ENCODE data around the gene UBE2N. TPM values are rescaled to one million over a fixed set of nuclear protein-coding genes. Genes with fewer than 3 reads are reported as not detected.
A peak's percentile ranks its signal among the peaks of the same experiment; 100 is the strongest.

The UBE2N gene
- total and polyA plus RNA-seq, 4 donors: 112 to 234 (median 186) TPM

GRCh38 chr12:93365616-93366405, 75.9 kb downstream of the UBE2N start:
- WGBS (ENCODE audit: insufficient coverage): no CpG with 5 or more reads among the region's 7 CpGs
- H3K27ac ChIP-seq (ENCODE audit: low read depth, low read length): no peak overlapping the region

DNA sequence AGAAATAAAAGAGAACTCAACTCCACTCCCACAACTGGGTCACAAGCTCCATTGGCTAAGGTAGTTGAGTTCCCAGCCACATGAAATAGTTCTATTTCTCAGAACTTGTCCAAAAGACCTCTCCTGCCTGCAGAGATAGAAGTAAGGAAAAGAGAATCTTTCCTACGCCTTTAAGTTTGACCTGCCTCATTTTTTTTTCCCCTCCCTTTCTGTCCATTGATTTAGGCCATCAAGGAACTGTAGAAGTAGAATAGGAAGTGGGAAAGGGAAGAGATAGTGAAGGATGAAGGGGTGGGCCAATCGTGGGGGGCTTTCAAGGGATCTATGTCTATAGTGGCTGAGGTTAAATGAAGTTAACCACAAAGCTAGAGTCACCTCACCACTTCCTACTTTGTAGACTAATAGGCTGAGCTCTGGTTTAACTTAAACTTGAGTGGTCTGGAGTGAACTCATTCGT, 77.9 kb downstream of the UBE2N start:
- H3K4me3 ChIP-seq (ENCODE audit: low read depth, low read length): no peak overlapping the region
- no CpG with 5 or more reads among the region's 3 CpGs for WGBS (ENCODE audit: insufficient coverage)

More at GRCh38 chr12:93365616-93366405, 75.9 kb downstream of the UBE2N start:
- DNase-seq (ENCODE audit: low read depth in 4 of 6, low spot score in 6 of 6): peak in 1 of 6 donors; percentile 42
- no peaks in the 10 kb centered on the region for H3K27me3 ChIP-seq (ENCODE audit: control insufficient read depth, insufficient read depth, low read length)
- no peaks in the 10 kb centered on the region for H3K9me3 ChIP-seq (ENCODE audit: control insufficient read depth, insufficient read depth, low read length)
- no peak overlapping the region for H3K4me3 ChIP-seq (ENCODE audit: low read depth, low read length)
- H3K4me1 ChIP-seq (ENCODE audit: control insufficient read depth, insufficient read depth, low read length): no peaks in the 10 kb centered on the region
- H3K36me3 ChIP-seq (ENCODE audit: control insufficient read depth, insufficient read depth, low read length): no peaks in the 10 kb centered on the region

DNA sequence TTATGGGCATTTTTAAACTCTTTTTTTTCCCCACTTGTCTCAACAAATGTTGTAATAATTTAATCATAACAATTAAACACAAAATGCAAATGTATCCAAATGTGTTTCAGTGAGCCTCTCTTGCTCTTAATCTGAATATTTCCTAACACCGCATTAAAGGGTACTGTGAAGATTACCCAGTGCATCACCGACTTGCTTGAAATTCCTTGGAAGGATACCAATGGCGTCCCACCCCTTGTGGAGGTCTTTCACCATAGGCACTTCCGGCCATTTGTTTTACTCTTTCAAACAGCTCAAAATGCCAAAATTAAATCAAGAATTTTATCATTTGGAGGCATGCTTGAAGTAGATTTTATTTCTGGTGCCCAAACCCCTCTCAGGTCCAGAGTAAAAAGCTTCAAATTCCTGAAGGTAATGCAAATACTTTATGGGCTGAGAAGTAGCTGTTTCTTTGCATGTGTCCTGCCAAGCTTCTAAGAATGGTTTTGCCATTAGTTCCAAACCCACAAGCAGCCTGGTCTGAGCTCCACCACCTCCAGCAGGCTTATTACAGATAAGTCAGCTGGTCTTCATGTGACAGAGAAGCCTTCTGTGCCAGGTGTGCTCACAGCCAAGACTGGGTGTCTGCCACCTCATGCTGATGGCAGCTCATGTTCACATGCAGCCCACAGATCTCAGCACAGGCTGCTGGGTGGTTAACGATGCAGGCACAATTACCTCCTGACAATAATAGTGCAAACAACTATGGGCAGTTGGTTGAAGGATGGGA, 80.4 kb downstream of the UBE2N start:
- Histone ChIP-seq H3K36me3 (ENCODE audit: control insufficient read depth, insufficient read depth, low read length) (no peaks in the 10 kb centered on the region), H3K9me3 (ENCODE audit: control insufficient read depth, insufficient read depth, low read length) (no peaks in the 10 kb centered on the region), H3K27me3 (ENCODE audit: control insufficient read depth, insufficient read depth, low read length) (no peaks in the 10 kb centered on the region), H3K4me3 (ENCODE audit: low read depth, low read length) (no peak overlapping the region), H3K27ac (ENCODE audit: low read depth, low read length) (no peak overlapping the region), H3K4me1 (ENCODE audit: control insufficient read depth, insufficient read depth, low read length) (no peaks in the 10 kb centered on the region)
- 86% methylated on average over 2 of the region's 5 CpGs for WGBS (ENCODE audit: insufficient coverage)
- DNase-seq (ENCODE audit: low read depth in 4 of 6, low spot score in 6 of 6): peak in 2 of 6 donors; percentile 65 to 84

More for the DNA sequence above, 77.9 kb downstream of the UBE2N start:
- no peaks in the 10 kb centered on the region for H3K4me1 ChIP-seq (ENCODE audit: control insufficient read depth, insufficient read depth, low read length)
- H3K9me3 ChIP-seq (ENCODE audit: control insufficient read depth, insufficient read depth, low read length): no peaks in the 10 kb centered on the region
- H3K27ac ChIP-seq (ENCODE audit: low read depth, low read length): no peak overlapping the region
- H3K27me3 ChIP-seq (ENCODE audit: control insufficient read depth, insufficient read depth, low read length): no peaks in the 10 kb centered on the region
- DNase-seq (ENCODE audit: low read depth in 4 of 6, low spot score in 6 of 6): no peak
- H3K36me3 ChIP-seq (ENCODE audit: control insufficient read depth, insufficient read depth, low read length): no peaks in the 10 kb centered on the region

GRCh38 chr12:93360688-93361087, 81.1 kb downstream of the UBE2N start:
- DNase-seq (ENCODE audit: low read depth in 4 of 6, low spot score in 6 of 6): peak in 2 of 6 donors; percentile 48 to 76
- no CpG with 5 or more reads among the region's 2 CpGs for WGBS (ENCODE audit: insufficient coverage)

GRCh38 chr12:93358821-93359220, 82.9 kb downstream of the UBE2N start:
- no CpG with 5 or more reads among the region's 2 CpGs for WGBS (ENCODE audit: insufficient coverage)
- Histone ChIP-seq H3K4me1 (ENCODE audit: control insufficient read depth, insufficient read depth, low read length) (no peaks in the 10 kb centered on the region), H3K27ac (ENCODE audit: low read depth, low read length) (no peak overlapping the region), H3K36me3 (ENCODE audit: control insufficient read depth, insufficient read depth, low read length) (no peaks in the 10 kb centered on the region), H3K4me3 (ENCODE audit: low read depth, low read length) (no peak overlapping the region), H3K27me3 (ENCODE audit: control insufficient read depth, insufficient read depth, low read length) (no peaks in the 10 kb centered on the region), H3K9me3 (ENCODE audit: control insufficient read depth, insufficient read depth, low read length) (no peaks in the 10 kb centered on the region)
- no peak for DNase-seq (ENCODE audit: low read depth in 4 of 6, low spot score in 6 of 6)

More at GRCh38 chr12:93360688-93361087, 81.1 kb downstream of the UBE2N start:
- no peaks in the 10 kb centered on the region for H3K27me3 ChIP-seq (ENCODE audit: control insufficient read depth, insufficient read depth, low read length)
- H3K4me1 ChIP-seq (ENCODE audit: control insufficient read depth, insufficient read depth, low read length): no peaks in the 10 kb centered on the region
- no peaks in the 10 kb centered on the region for H3K9me3 ChIP-seq (ENCODE audit: control insufficient read depth, insufficient read depth, low read length)
- no peak overlapping the region for H3K27ac ChIP-seq (ENCODE audit: low read depth, low read length)
- no peak overlapping the region for H3K4me3 ChIP-seq (ENCODE audit: low read depth, low read length)
- no peaks in the 10 kb centered on the region for H3K36me3 ChIP-seq (ENCODE audit: control insufficient read depth, insufficient read depth, low read length)

GRCh38 chr12:93358058-93358457, 83.7 kb downstream of the UBE2N start:
- no peaks in the 10 kb centered on the region for H3K27me3 ChIP-seq (ENCODE audit: control insufficient read depth, insufficient read depth, low read length)
- no peak overlapping the region for H3K4me3 ChIP-seq (ENCODE audit: low read depth, low read length)
- DNase-seq (ENCODE audit: low read depth in 4 of 6, low spot score in 6 of 6): no peak
- no peaks in the 10 kb centered on the region for H3K36me3 ChIP-seq (ENCODE audit: control insufficient read depth, insufficient read depth, low read length)
- WGBS (ENCODE audit: insufficient coverage): no CpG with 5 or more reads among the region's 2 CpGs
- no peaks in the 10 kb centered on the region for H3K4me1 ChIP-seq (ENCODE audit: control insufficient read depth, insufficient read depth, low read length)
- no peak overlapping the region for H3K27ac ChIP-seq (ENCODE audit: low read depth, low read length)
- H3K9me3 ChIP-seq (ENCODE audit: control insufficient read depth, insufficient read depth, low read length): no peaks in the 10 kb centered on the region

DNA sequence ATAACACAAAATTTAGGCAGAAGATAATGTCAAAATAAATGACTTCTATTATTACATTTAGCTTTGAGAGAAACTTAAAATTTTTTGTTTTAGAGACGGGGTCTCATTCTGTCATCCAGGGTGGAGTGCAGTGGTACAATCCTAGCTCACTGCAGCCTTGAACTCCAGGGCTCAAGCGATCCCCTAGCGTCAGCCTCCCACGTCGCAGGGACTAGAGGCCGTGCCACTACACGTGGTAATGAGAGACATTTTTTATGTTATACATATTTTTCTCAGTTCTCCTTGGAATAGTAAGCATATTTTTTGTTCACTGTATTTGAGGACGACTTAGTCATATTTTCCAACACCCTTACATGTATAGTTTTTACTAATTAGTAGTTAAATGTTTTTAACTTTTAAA, 85.5 kb downstream of the UBE2N start:
- no peak for DNase-seq (ENCODE audit: low read depth in 4 of 6, low spot score in 6 of 6)
- Histone ChIP-seq H3K27ac (ENCODE audit: low read depth, low read length) (no peak overlapping the region), H3K4me1 (ENCODE audit: control insufficient read depth, insufficient read depth, low read length) (no peaks in the 10 kb centered on the region), H3K36me3 (ENCODE audit: control insufficient read depth, insufficient read depth, low read length) (no peaks in the 10 kb centered on the region), H3K27me3 (ENCODE audit: control insufficient read depth, insufficient read depth, low read length) (no peaks in the 10 kb centered on the region), H3K4me3 (ENCODE audit: low read depth, low read length) (no peak overlapping the region), H3K9me3 (ENCODE audit: control insufficient read depth, insufficient read depth, low read length) (no peaks in the 10 kb centered on the region)
- no CpG with 5 or more reads among the region's 8 CpGs for WGBS (ENCODE audit: insufficient coverage)

Small RNA genes within 50 kb of the gene (small RNA-seq; reads per million reads assigned to genes)
- not detected for gene RF00019 (ENCODE audit: low replicate concordance)

Other genes with a start within 250 kb of the UBE2N start
- 100 to 1,000 TPM; 112 to 179 TPM for gene NUDT4, start 64.0 kb downstream of the UBE2N start, total RNA-seq
- gene NUDT4, start 64.0 kb downstream of the UBE2N start, polyA plus RNA-seq (ENCODE audit: insufficient read length in 2 of 2): 100 to 1,000 TPM; 117 to 131 TPM
- 10 to 100 TPM; 70.1 to 70.8 TPM for gene MRPL42, start 25.6 kb upstream of the UBE2N start, total RNA-seq
- gene MRPL42, start 25.6 kb upstream of the UBE2N start, polyA plus RNA-seq (ENCODE audit: insufficient read length in 2 of 2): 10 to 100 TPM; 45.5 to 47.7 TPM
- gene SOCS2, start 130.7 kb upstream of the UBE2N start, total RNA-seq: 10 to 100 TPM; 20.3 to 31.2 TPM
- gene SOCS2, start 130.7 kb upstream of the UBE2N start, polyA plus RNA-seq (ENCODE audit: insufficient read length in 2 of 2): 10 to 100 TPM; 27.2 to 29.5 TPM
- 10 to 100 TPM; 17.4 to 19.9 TPM for gene CRADD, start 235.4 kb upstream of the UBE2N start, total RNA-seq
- 10 to 100 TPM; 11.2 to 12.9 TPM for gene CRADD, start 235.4 kb upstream of the UBE2N start, polyA plus RNA-seq (ENCODE audit: insufficient read length in 2 of 2)